GM21367 (cell line): Measurements from ENCODE around the gene BANP.
"Not testable (repeated sequence)": the region's sequence is repeated elsewhere in the genome, so short reads cannot be mapped to it uniquely, and the experiment has no call there.

ENCODE experiments used
- ATAC-seq: cut with Tn5 transposase; IDR thresholded peaks from one replicate; pipeline ENCODE4 v1.9.1; 2021; ENCODE audit not compliant: unreplicated experiment

The BANP gene

DNA sequence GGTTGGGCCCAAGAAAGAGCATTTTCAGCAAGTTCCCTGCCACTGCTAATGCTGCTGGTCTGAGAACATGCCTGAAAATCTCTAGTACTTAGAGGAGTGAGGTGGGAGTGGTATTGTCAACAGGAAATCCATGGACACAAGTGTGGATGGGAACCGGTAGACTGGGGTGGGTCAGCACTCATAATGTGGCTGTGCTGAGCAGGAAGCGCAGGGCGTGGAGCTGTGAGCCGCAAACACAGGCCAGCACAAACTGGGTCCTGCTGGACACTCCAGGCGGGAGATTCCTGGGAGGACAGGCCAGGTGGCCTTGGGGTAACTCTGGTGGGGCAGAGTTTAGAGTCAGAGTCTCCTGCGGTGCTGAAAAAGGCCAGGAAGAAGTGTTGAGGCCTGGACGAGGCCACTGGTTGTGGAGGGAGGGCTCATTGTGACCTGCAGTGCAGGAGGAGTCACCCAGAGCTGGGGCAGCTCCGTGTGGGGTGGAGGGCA lies 62.6 kb downstream of the BANP start:
- ATAC-seq: no peak

GRCh38 chr16:88014252-88014781 lies 63.1 kb downstream of the BANP start:
- no peak for ATAC-seq

GRCh38 chr16:88014954-88015805 lies 63.9 kb downstream of the BANP start:
- ATAC-seq: no peak

- ATAC-seq: no peak
Observed at GRCh38 chr16:88015806-88016140, 64.5 kb downstream of the BANP start.

DNA sequence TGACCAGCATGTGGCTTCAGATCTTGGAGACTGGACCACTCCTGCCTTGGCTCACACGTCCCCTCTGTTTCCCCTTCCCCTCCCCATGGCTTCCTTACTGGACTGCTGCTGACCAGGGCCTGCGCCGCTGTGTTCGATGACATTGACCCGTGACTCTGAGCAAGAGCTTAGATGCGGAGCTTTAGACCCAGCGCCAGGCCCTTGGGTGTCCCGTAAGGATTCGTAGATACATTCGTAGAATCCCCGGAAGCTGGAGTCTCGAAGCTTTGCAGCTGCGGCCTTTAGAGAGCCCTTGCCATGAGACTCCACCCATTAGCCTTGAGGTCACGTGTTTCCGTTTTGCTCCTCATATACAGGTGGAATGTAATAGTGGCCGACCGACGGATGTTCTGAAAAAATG lies 65.2 kb downstream of the BANP start:
- not testable (repeated sequence) for ATAC-seq

DNA sequence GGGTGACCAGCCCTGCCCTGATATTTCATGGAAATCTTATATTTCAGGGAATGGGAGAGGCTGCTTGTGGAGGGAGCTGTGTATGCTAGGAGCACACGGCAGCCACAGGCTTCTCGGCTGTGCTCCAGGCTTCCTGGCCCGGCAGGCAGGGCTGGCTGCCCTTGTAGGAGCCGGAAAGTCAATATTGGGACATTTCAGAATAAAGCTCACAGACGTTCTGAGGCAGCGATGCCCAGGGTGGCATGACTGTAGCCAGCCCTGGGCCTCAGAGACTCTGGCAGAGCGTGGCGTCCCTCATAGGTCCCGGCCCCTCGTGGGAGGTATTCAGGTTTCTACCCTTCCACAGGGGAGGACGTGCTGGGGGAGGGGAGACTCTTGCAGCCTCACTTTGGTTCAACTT lies 65.7 kb downstream of the BANP start:
- no peak for ATAC-seq

- ATAC-seq: no peak
Observed at GRCh38 chr16:88017587-88018101, 66.4 kb downstream of the BANP start.

DNA sequence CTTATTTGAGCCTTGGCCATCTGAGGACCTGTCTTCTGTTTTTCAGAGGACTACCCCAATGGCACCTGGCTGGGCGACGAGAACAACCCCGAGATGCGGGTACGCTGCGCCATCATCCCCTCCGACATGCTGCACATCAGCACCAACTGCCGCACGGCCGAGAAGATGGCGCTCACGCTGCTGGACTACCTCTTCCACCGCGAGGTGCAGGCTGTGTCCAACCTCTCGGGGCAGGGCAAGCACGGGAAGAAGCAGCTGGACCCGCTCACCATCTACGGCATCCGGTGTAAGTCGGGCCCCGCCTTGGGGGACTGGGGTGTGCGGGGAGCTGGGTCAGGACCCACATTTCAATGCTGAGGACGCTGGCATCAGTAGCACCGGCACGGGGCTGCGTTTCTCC lies 67.1 kb downstream of the BANP start:
- ATAC-seq: not testable (repeated sequence)

- ATAC-seq: not testable (repeated sequence)
Observed at GRCh38 chr16:88019041-88019820, 68.0 kb downstream of the BANP start.

DNA sequence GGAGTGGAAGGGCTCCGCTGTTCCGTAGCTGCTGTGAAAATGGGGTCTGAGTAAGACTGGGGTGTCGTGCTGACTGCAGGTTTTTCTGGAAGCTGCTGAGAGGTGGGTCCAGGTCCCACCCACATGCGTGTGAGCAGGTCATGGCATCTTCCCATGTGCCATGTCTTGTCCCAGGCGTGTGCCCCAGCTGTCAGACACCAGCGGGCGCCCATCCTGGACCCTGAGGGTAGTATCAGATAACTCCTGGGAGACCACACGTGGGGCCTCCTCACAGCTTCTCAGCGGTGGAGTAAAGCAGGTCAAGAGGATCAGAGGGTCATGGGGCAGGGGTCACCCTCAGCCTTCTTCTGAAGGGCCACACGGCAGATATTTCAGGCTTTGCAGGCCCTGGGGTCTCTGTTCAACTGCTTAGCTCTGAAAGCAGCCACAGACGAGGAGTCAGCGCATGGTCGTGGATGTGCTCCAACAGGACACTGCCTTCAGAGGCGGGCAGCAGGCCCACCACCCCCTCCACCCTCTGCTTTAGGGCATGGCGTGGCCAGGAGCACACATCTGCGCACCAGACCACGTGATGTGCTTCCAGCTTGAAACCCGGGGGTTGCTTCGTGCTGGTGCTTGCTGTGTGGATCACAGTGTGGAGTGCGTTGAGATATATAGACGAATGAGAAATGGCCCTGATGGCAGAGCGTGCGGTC lies 68.7 kb downstream of the BANP start:
- no peak for ATAC-seq

GRCh38 chr16:88020516-88020885 lies 69.3 kb downstream of the BANP start:
- ATAC-seq: no peak

- ATAC-seq: not testable (repeated sequence)
Observed at GRCh38 chr16:88021041-88021970, 70.1 kb downstream of the BANP start.

DNA sequence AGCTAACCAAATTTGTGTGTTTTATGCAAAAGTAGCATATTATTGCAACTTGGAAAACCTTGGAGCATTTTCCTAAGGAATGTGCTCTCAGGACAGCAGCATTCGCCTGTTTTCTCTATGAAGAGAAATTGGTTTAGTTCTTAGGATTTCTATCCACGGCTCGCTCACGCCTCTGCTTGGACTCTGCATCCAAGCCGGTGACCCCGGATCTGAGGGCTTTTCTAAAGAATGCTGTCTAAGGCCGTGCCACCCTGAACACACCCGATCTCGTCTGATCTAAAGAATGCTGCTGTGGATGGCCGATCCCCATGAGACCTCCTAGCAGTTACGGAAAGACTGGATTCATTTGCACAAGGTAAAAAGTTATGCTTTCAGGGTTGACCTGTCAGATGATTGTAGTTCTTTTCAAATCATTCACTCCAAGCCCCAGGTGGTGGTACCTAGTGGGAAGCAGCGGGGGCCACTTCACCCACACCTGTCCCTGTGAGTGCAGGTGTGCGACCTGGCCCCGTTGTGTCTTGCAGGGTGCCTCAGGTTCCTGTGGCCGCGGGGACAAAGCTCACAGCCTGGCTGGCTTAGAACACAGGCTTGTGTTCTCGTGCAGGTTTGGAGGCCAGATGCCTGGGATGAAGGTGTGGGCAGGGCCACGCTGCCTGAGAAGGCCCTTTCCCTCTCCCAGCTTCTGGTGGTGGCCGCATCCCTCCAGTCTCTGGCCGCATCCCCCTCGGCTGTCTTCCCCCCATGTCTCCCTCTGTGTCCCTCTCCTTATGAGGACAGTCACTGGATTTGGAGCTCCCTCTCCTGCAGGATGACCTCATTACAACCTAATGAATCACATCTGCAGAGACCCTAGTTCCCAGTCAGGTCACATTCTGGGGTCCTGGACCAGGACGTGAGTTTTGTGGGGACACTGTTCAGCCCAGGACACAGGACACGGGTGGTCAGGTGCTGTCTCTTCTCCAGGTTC lies 71.1 kb downstream of the BANP start:
- ATAC-seq: no peak

GRCh38 chr16:88023366-88023765 lies 72.1 kb downstream of the BANP start:
- ATAC-seq: no peak

DNA sequence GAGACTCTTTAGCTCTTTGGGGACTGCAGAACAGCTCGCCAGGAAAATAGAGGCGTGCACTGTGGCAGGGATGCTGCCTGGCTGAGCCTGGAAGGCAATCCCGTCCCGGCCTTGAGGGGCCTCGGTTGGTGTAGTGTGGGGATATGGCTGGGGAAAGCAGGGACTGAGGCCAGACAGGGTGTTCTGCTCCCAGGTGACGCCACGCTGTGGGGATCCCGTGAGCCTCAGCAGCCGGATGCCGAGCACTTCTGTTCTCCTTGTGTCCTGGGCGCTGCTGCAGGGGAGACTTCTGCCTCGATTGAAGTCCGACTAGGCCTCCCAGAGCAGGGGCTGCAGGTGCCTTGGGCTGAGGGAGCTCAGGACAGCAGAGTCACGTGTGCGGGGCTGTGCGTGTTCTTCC lies 72.6 kb downstream of the BANP start:
- ATAC-seq: no peak

- ATAC-seq: not testable (repeated sequence)
Observed at GRCh38 chr16:88024491-88025085, 73.4 kb downstream of the BANP start.

DNA sequence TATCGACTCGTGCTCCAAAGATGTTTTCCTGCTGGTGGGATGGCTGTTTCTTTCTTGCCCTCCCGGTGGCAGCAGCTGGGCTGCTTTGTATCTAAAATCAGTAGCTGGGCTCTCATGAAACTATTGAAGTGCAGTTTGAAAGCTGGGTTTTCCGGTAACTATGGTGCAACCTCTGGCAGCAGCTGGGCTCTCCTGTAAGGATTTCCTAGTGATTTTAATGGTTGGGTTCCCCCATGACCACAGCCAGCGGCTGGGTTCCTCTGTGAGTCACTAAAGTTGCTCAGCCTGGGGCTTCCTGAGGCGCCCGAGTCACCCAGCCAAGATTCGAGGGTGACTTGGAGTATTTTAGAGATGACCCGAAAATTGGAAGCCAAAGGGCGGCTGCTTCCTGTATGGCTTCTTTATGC lies 73.9 kb downstream of the BANP start:
- not testable (repeated sequence) for ATAC-seq

DNA sequence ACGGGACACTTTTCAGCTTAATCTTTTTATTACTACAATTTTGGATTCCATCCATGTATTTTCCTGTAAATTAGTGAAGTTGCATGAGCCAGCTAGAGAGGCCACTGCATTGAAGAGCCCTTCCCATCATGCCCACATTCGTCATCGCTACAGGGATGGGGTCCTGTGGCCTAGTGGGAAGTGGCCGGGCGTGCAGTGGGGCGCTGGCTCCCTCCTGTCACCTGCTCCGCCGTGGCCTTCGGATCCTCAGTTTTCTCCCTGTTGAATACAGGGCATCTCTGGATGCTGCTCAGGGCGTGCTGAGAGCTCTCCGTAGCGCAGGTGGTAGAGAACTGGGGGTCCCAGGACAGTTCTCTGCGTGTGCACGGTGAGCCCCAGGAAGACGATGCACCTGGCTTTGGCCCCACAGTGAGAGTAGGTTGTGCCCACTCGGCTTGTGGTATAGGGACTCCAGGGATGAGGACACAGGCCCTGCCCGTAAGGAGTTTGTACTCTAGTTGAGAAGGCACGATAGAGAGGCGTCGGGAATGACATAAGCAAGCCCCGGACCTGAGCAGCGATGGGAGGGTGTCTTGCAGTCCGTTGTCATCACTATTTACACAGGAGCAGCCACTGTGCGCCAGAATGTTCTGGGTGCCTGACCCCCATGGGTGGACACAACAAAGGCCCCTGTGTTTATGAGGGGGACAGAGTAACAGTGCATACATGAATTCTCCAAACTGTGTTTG lies 74.8 kb downstream of the BANP start:
- not testable (repeated sequence) for ATAC-seq
